Fibroblast of pulmonary artery (primary cell): ENCODE data around the gene VAMP2.
"Not testable (repeated sequence)": the region's sequence is repeated elsewhere in the genome, so short reads cannot be mapped to it uniquely, and the experiment has no call there.

ENCODE experiments used
- DNase-seq: peaks from one replicate; pipeline ENCODE4 v3.0.0-alpha.2; 2010; ENCODE audit warnings: low read depth
- H3K4me3 ChIP-seq: replicated peaks from 2 replicates; pipeline ENCODE4 v1.5.1; 2011; ENCODE audit warnings: low read depth, mild to moderate bottlenecking, control low read depth, low read length, moderate library complexity
- CTCF ChIP-seq: IDR thresholded peaks from 2 replicates; pipeline ENCODE4 v1.5.1; 2011; ENCODE audit warnings: mild to moderate bottlenecking, control low read depth, low read length, inconsistent platforms; ENCODE audit errors: missing control alignments

VAMP2 gene

GRCh38 chr17:8173056-8173870 lies 10.5 kb upstream of the VAMP2 start:
- DNase-seq: peak; percentile 98
- no peak for TF ChIP-seq CTCF
- H3K4me3 ChIP-seq: peak overlapping the region; percentile 63

DNA sequence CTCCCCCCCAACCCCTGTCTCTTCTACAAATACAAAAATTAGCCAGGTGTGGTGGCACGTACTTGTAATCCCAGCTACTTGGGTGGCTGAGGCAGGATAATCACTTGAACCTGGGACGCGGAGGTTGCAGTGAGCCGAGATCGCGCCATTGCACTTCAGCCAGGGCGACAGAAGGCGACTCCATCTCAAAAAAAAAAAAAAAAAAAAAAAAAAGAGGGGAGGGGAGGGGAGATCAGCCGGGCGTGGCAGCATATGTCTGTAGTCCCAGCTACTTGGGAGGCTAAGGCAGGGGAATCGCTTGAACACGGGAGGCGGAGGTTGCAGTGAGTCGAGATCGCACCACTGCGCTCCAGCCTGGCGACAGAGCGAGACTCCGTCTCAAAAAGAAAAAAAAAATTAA lies 7.4 kb upstream of the VAMP2 start:
- H3K4me3 ChIP-seq, DNase-seq: not testable (repeated sequence)

DNA sequence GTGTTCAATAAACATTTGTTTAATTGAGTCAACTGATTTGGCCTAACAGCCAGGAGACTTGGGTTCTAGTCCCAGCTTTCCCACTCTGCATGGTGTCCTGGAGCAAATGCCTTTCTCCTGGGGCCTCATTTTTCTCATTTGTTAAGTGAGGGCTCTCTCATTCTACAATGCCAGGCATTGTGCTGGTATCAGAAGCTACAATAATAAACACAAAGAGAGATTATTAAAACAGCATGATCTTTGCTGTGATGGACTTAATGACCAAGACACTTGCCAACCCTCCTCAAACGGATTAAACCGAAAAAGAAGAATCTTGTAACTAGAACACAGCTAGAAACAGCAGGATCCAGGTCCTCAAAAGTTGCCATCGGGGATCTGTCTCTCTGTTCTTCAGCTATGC lies 4.8 kb upstream of the VAMP2 start:
- no peak overlapping the region for H3K4me3 ChIP-seq
- no peak for TF ChIP-seq CTCF
- DNase-seq: no peak

DNA sequence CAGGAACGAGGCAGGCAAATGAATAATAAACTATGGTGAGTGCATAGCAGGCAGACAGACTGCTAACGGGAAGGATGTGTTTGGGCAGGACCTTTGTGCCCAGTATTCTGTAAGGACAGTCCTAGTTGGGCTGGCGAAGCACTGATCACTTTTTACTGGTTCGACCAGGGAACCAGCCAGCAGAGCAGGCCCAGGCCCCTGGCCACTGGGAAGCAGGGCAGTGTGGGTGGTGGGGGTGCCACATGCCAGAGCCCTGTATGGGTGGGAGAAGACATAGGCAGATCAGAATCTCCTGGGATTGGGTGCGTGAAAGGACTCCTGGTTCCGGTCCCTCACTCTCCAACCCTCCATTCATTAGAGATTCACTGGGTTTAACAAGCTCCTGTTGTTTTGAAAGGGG lies 4.0 kb upstream of the VAMP2 start:
- H3K4me3 ChIP-seq: no peak overlapping the region
- DNase-seq: no peak
- TF ChIP-seq CTCF: no peak

- DNase-seq: no peak
- H3K4me3 ChIP-seq: no peak overlapping the region
- no peak for TF ChIP-seq CTCF
Observed at GRCh38 chr17:8164815-8165131, 2.0 kb upstream of the VAMP2 start.

- DNase-seq: peak; percentile 55
- H3K4me3 ChIP-seq: no peak overlapping the region
- no peak for TF ChIP-seq CTCF
Observed at GRCh38 chr17:8163978-8164814, 1.4 kb upstream of the VAMP2 start.
